H1 (cell line): Measurements from ENCODE around the gene TGM3. TPM values are rescaled to one million over a fixed set of nuclear protein-coding genes. Genes with fewer than 3 reads are reported as not detected.

Experiments
- ASH2L ChIP-seq: fragments of 200-600, 300-600 bp; sonication (generic); IDR thresholded peaks from one replicate; pipeline ENCODE4 v1.7.1; 2017; ENCODE audit warnings: low read length
- EGR1 ChIP-seq: IDR thresholded peaks from 2 replicates; pipeline ENCODE4 v1.6.1; 2011; ENCODE audit warnings: low read depth, low read length, borderline replicate concordance
- GABPA ChIP-seq: IDR thresholded peaks from 2 replicates; pipeline ENCODE4 v1.6.1; 2011; ENCODE audit warnings: mild to moderate bottlenecking, low read length, moderate library complexity, borderline replicate concordance; ENCODE audit not compliant: insufficient read depth
- KDM5A ChIP-seq: fragments of 200-600 bp; IDR thresholded peaks from 2 replicates; pipeline ENCODE4 v1.7.1; 2012; ENCODE audit warnings: mild to moderate bottlenecking, low read length, inconsistent platforms, mixed read lengths
- polyA plus RNA-seq, 7 experiments: library from polyadenylated mRNA; depleted of rRNA in 3 of 7; stranded (reverse) in 5 of 7; unstranded in 2 of 7; fragments of >200 nt in 5 of 7; fragments of 200-250 nt in 2 of 7; gene quantifications; 1 replicate in 5 of 7; 2 replicates in 1 of 7; 4 replicates in 1 of 7; pipeline versions ENCODE4 v1.2.1 to v1.2.3, GENCODE V29; 2011 to 2013; ENCODE audit warnings: missing spikeins in 2 of 7, mixed read lengths in 2 of 7
- total RNA-seq: library from RNA; stranded (reverse); fragmentation: NEBNext Ultra II Directional; extraction: Animal tissue kit (Norgen Biotek cat#: 25700); gene quantifications from 2 replicates; pipeline ENCODE4 v1.2.1, GENCODE V29; 2021

TGM3 gene
- total and polyA plus RNA-seq, 2 of the 8 experiments (the other 6 are each of a cell fraction or from before 2014, with no cell fraction given): 0.12 TPM; not detected in 1

- no peak for TF ChIP-seq GABPA
- no peak for TF ChIP-seq KDM5A
- TF ChIP-seq ASH2L: no peak
- no peak for TF ChIP-seq EGR1
These were observed 14.2 kb upstream of the TGM3 start (continued) for GRCh38 chr20:2281563-2281962.
